H1 (cell line): Measurements from ENCODE around the gene EIF2S3B. TPM values are rescaled to one million over a fixed set of nuclear protein-coding genes. Genes with fewer than 3 reads are reported as not detected.

Experiments used
- ATF3 ChIP-seq: IDR thresholded peaks from 2 replicates; pipeline ENCODE4 v1.6.1; 2011; ENCODE audit warnings: low read depth, mild to moderate bottlenecking, low read length; ENCODE audit not compliant: insufficient read depth
- BCL11A ChIP-seq, 2 experiments: IDR thresholded peaks; one replicate each; pipeline ENCODE4 v1.6.1; 2011; ENCODE audit warnings: low read depth in 2 of 2, low read length in 2 of 2, mild to moderate bottlenecking in 2 of 2
- EP300 ChIP-seq, 2 experiments: IDR thresholded peaks; 1 replicate in 1 of 2; 2 replicates in 1 of 2; pipeline ENCODE4 v1.6.1; 2011 to 2012; ENCODE audit warnings: low read depth in 2 of 2, low read length in 2 of 2, mild to moderate bottlenecking in 2 of 2, borderline replicate concordance in 1 of 2, inconsistent platforms in 1 of 2, moderate library complexity in 1 of 2
- NANOG ChIP-seq: IDR thresholded peaks from 2 replicates; pipeline ENCODE4 v1.6.1; 2011; ENCODE audit warnings: low read length, low read depth, mild to moderate bottlenecking, inconsistent platforms; ENCODE audit not compliant: insufficient read depth, poor library complexity, severe bottlenecking
- POU5F1 ChIP-seq: IDR thresholded peaks from 2 replicates; pipeline ENCODE4 v1.6.1; 2011; ENCODE audit warnings: low read depth, mild to moderate bottlenecking, low read length, moderate library complexity
- RBBP5 ChIP-seq: IDR thresholded peaks from 2 replicates; pipeline ENCODE4 v1.7.1; 2012; ENCODE audit warnings: low read depth, mild to moderate bottlenecking, inconsistent platforms, low read length, moderate library complexity, borderline replicate concordance
- polyA plus RNA-seq, 7 experiments: library from polyadenylated mRNA; depleted of rRNA in 3 of 7; stranded (reverse) in 5 of 7; unstranded in 2 of 7; fragments of >200 nt in 5 of 7; fragments of 200-250 nt in 2 of 7; gene quantifications; 1 replicate in 5 of 7; 2 replicates in 1 of 7; 4 replicates in 1 of 7; pipeline versions ENCODE4 v1.2.1 to v1.2.3, GENCODE V29; 2011 to 2013; ENCODE audit warnings: missing spikeins in 2 of 7, mixed read lengths in 2 of 7
- total RNA-seq: library from RNA; stranded (reverse); fragmentation: NEBNext Ultra II Directional; extraction: Animal tissue kit (Norgen Biotek cat#: 25700); gene quantifications from 2 replicates; pipeline ENCODE4 v1.2.1, GENCODE V29; 2021
- TF ChIP-seq, protein P1 (sequence below): fragments of 300-600 bp; sonication (generic); IDR thresholded peaks from 2 replicates; pipeline ENCODE4 v1.7.1; 2012; ENCODE audit warnings: low read length, moderate library complexity, mild to moderate bottlenecking, inconsistent platforms; ENCODE audit not compliant: insufficient replicate concordance

EIF2S3B gene
- total and polyA plus RNA-seq, 2 of the 8 experiments (the other 6 are each of a cell fraction or from before 2014, with no cell fraction given): 3.1 to 6.7 TPM

- TF ChIP-seq, protein P1, sequence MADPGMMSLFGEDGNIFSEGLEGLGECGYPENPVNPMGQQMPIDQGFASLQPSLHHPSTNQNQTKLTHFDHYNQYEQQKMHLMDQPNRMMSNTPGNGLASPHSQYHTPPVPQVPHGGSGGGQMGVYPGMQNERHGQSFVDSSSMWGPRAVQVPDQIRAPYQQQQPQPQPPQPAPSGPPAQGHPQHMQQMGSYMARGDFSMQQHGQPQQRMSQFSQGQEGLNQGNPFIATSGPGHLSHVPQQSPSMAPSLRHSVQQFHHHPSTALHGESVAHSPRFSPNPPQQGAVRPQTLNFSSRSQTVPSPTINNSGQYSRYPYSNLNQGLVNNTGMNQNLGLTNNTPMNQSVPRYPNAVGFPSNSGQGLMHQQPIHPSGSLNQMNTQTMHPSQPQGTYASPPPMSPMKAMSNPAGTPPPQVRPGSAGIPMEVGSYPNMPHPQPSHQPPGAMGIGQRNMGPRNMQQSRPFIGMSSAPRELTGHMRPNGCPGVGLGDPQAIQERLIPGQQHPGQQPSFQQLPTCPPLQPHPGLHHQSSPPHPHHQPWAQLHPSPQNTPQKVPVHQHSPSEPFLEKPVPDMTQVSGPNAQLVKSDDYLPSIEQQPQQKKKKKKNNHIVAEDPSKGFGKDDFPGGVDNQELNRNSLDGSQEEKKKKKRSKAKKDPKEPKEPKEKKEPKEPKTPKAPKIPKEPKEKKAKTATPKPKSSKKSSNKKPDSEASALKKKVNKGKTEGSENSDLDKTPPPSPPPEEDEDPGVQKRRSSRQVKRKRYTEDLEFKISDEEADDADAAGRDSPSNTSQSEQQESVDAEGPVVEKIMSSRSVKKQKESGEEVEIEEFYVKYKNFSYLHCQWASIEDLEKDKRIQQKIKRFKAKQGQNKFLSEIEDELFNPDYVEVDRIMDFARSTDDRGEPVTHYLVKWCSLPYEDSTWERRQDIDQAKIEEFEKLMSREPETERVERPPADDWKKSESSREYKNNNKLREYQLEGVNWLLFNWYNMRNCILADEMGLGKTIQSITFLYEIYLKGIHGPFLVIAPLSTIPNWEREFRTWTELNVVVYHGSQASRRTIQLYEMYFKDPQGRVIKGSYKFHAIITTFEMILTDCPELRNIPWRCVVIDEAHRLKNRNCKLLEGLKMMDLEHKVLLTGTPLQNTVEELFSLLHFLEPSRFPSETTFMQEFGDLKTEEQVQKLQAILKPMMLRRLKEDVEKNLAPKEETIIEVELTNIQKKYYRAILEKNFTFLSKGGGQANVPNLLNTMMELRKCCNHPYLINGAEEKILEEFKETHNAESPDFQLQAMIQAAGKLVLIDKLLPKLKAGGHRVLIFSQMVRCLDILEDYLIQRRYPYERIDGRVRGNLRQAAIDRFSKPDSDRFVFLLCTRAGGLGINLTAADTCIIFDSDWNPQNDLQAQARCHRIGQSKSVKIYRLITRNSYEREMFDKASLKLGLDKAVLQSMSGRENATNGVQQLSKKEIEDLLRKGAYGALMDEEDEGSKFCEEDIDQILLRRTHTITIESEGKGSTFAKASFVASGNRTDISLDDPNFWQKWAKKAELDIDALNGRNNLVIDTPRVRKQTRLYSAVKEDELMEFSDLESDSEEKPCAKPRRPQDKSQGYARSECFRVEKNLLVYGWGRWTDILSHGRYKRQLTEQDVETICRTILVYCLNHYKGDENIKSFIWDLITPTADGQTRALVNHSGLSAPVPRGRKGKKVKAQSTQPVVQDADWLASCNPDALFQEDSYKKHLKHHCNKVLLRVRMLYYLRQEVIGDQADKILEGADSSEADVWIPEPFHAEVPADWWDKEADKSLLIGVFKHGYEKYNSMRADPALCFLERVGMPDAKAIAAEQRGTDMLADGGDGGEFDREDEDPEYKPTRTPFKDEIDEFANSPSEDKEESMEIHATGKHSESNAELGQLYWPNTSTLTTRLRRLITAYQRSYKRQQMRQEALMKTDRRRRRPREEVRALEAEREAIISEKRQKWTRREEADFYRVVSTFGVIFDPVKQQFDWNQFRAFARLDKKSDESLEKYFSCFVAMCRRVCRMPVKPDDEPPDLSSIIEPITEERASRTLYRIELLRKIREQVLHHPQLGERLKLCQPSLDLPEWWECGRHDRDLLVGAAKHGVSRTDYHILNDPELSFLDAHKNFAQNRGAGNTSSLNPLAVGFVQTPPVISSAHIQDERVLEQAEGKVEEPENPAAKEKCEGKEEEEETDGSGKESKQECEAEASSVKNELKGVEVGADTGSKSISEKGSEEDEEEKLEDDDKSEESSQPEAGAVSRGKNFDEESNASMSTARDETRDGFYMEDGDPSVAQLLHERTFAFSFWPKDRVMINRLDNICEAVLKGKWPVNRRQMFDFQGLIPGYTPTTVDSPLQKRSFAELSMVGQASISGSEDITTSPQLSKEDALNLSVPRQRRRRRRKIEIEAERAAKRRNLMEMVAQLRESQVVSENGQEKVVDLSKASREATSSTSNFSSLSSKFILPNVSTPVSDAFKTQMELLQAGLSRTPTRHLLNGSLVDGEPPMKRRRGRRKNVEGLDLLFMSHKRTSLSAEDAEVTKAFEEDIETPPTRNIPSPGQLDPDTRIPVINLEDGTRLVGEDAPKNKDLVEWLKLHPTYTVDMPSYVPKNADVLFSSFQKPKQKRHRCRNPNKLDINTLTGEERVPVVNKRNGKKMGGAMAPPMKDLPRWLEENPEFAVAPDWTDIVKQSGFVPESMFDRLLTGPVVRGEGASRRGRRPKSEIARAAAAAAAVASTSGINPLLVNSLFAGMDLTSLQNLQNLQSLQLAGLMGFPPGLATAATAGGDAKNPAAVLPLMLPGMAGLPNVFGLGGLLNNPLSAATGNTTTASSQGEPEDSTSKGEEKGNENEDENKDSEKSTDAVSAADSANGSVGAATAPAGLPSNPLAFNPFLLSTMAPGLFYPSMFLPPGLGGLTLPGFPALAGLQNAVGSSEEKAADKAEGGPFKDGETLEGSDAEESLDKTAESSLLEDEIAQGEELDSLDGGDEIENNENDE: no peak
- TF ChIP-seq ATF3 (no peak), NANOG (no peak), POU5F1 (no peak), RBBP5 (no peak), EP300 (IDR thresholded peaks at IDR 0.05; ENCODE audit: borderline replicate concordance in 1 of 2, low read depth in 2 of 2, low read length in 2 of 2) (no peak), BCL11A (IDR thresholded peaks at IDR 0.05; ENCODE audit: low read depth in 2 of 2, low read length in 2 of 2) (no peak)
Measured at GRCh38 chr12:10540776-10541205, 35.1 kb downstream of the EIF2S3B start (continued).
